H1 (cell line): ENCODE data around the gene LMAN1. TPM values are rescaled to one million over a fixed set of nuclear protein-coding genes. Genes with fewer than 3 reads are reported as not detected.

Source experiments
- CTCF ChIA-PET: fragments of 300-600 bp; sonication (Branson Sonifier 250); formaldehyde crosslinking; loops from one replicate; lab custom pipeline; 2021; ENCODE audit not compliant: partially characterized antibody; lab: Charles Lee
- POLR2A ChIA-PET: fragments of 300-600 bp; sonication (Branson Sonifier 250); formaldehyde crosslinking; loops from one replicate; lab custom pipeline; 2021; ENCODE audit warnings: inconsistent platforms; ENCODE audit not compliant: partially characterized antibody; lab: Charles Lee
- DNase-seq, 2 experiments: peaks; one replicate each; pipeline versions ENCODE4 v3.0.0 to v3.0.0-alpha.2; 2010 to 2022; ENCODE audit warnings: low spot score in 2 of 2, low read depth in 1 of 2, mixed read lengths in 1 of 2
- FAIRE-seq: peaks from 2 replicates; lab custom pipeline; 2011; peaks lifted over from hg19 to GRCh38; lab: Jason Lieb, UNC
- H2AFZ ChIP-seq: 2 replicates; pipeline ENCODE4 v1.8.1; 2012; ENCODE audit warnings: low read length, inconsistent platforms
- H2AK5ac ChIP-seq: 2 replicates; pipeline ENCODE4 v1.6.1; 2013; ENCODE audit warnings: low read depth, low read length
- H2BK120ac ChIP-seq: replicated peaks from 2 replicates; pipeline ENCODE3; 2013; ENCODE audit warnings: low read depth, low read length, inconsistent platforms
- H2BK12ac ChIP-seq: 2 replicates; pipeline ENCODE4 v1.6.1; 2013; ENCODE audit warnings: low read depth, low read length
- H2BK15ac ChIP-seq: 2 replicates; pipeline ENCODE4 v1.6.1; 2013; ENCODE audit warnings: low read length
- H2BK20ac ChIP-seq: 2 replicates; pipeline ENCODE4 v1.6.1; 2013; ENCODE audit warnings: low read length
- H2BK5ac ChIP-seq: 2 replicates; pipeline ENCODE4 v1.6.1; 2013; ENCODE audit warnings: low read depth, low read length
- H3K14ac ChIP-seq: 2 replicates; pipeline ENCODE4 v1.6.1; 2013; ENCODE audit warnings: inconsistent platforms; ENCODE audit not compliant: insufficient read length
- H3K18ac ChIP-seq: 2 replicates; pipeline ENCODE4 v1.6.1; 2013; ENCODE audit warnings: low read length; ENCODE audit errors: extremely low read depth
- H3K23ac ChIP-seq: 2 replicates; pipeline ENCODE4 v1.6.1; 2013; ENCODE audit warnings: inconsistent platforms; ENCODE audit not compliant: insufficient read length
- H3K23me2 ChIP-seq: 2 replicates; pipeline ENCODE4 v1.6.1; 2013; ENCODE audit warnings: low read depth, low read length
- H3K27ac ChIP-seq: 2 replicates; pipeline ENCODE4 v1.6.1; 2011; ENCODE audit warnings: low read depth, low read length, inconsistent platforms
- H3K27me3 ChIP-seq, 4 experiments: replicated peaks in 1 of 4; 1 replicate in 1 of 4; 2 replicates in 3 of 4; pipeline versions ENCODE4 v1.6.1 to v1.8.1; 2011 to 2013; ENCODE audit warnings: low read length in 3 of 4, mild to moderate bottlenecking in 3 of 4, inconsistent platforms in 2 of 4, mixed read lengths in 2 of 4, moderate library complexity in 1 of 4; ENCODE audit not compliant: control insufficient read depth in 3 of 4, insufficient read depth in 3 of 4; ENCODE audit errors: extremely low read depth in 1 of 4
- H3K36me3 ChIP-seq, 4 experiments: 2 replicates each; pipeline versions ENCODE4 v1.6.1 to v1.8.1; 2011 to 2013; ENCODE audit warnings: mild to moderate bottlenecking in 4 of 4, low read length in 3 of 4, moderate library complexity in 2 of 4, control low read depth in 1 of 4, inconsistent platforms in 1 of 4; ENCODE audit not compliant: insufficient read depth in 4 of 4, control insufficient read depth in 2 of 4
- H3K4ac ChIP-seq: replicated peaks from 2 replicates; pipeline ENCODE3; 2013; ENCODE audit warnings: low read length, low read depth, mixed read lengths, inconsistent platforms; ENCODE audit not compliant: insufficient read length
- H3K4me1 ChIP-seq, 4 experiments: replicated peaks in 1 of 4; 1 replicate in 1 of 4; 2 replicates in 3 of 4; pipeline versions ENCODE4 v1.6.1 to v1.8.1; 2011 to 2013; ENCODE audit warnings: low read length in 3 of 4, inconsistent platforms in 2 of 4, mixed read lengths in 1 of 4; ENCODE audit not compliant: insufficient read depth in 4 of 4, control insufficient read depth in 3 of 4
- H3K4me2 ChIP-seq, 2 experiments: 2 replicates each; pipeline versions ENCODE4 v1.6.1 to v1.8.1; 2011 to 2013; ENCODE audit warnings: low read depth in 2 of 2, low read length in 2 of 2, control low read depth in 1 of 2, inconsistent platforms in 1 of 2, mild to moderate bottlenecking in 1 of 2; ENCODE audit not compliant: insufficient read depth in 1 of 2
- H3K4me3 ChIP-seq, 4 experiments: fragments of 200-600, 300-600 bp in 1 of 4; sonication (generic), shearing (Covaris generic), sonication (Bioruptor Twin) in 1 of 4; 2 replicates each; pipeline versions ENCODE4 v1.5.1 to v1.8.1; 2011 to 2016; ENCODE audit warnings: low read length in 4 of 4, low read depth in 3 of 4, control low read depth in 2 of 4, inconsistent platforms in 2 of 4, mild to moderate bottlenecking in 2 of 4, mixed read lengths in 1 of 4, moderate library complexity in 1 of 4; ENCODE audit not compliant: insufficient read depth in 2 of 4; ENCODE audit errors: extremely low read depth in 1 of 4
- H3K56ac ChIP-seq: replicated peaks from 2 replicates; pipeline ENCODE3; 2013; ENCODE audit warnings: low read depth, mild to moderate bottlenecking, mixed read lengths, low read length, inconsistent platforms; ENCODE audit not compliant: insufficient read length
- H3K79me1 ChIP-seq: 2 replicates; pipeline ENCODE4 v1.6.1; 2013; ENCODE audit warnings: low read depth, low read length, control low read depth
- H3K79me2 ChIP-seq, 2 experiments: 2 replicates each; pipeline versions ENCODE4 v1.6.1 to v1.8.1; 2012 to 2013; ENCODE audit warnings: low read length in 2 of 2, mild to moderate bottlenecking in 2 of 2, inconsistent platforms in 1 of 2; ENCODE audit not compliant: insufficient read depth in 2 of 2, control insufficient read depth in 1 of 2
- H3K9ac ChIP-seq, 4 experiments: replicated peaks in 1 of 4; 1 replicate in 1 of 4; 2 replicates in 3 of 4; pipeline versions ENCODE4 v1.6.1 to v1.8.1; 2011 to 2013; ENCODE audit warnings: low read depth in 3 of 4, low read length in 3 of 4, control low read depth in 2 of 4, mild to moderate bottlenecking in 2 of 4, moderate library complexity in 2 of 4, inconsistent platforms in 1 of 4; ENCODE audit errors: extremely low read depth in 1 of 4
- H3K9me3 ChIP-seq, 2 experiments: 2 replicates each; pipeline versions ENCODE4 v1.6.1 to v1.8.1; 2012 to 2013; ENCODE audit warnings: mild to moderate bottlenecking in 2 of 2, moderate library complexity in 2 of 2, control low read depth in 1 of 2, inconsistent platforms in 1 of 2, low read depth in 1 of 2, low read length in 1 of 2, mixed read lengths in 1 of 2; ENCODE audit not compliant: insufficient read depth in 2 of 2
- H4K20me1 ChIP-seq, 2 experiments: replicated peaks in 1 of 2; 2 replicates each; pipeline versions ENCODE3 to v1.8.1; 2011 to 2013; ENCODE audit warnings: inconsistent platforms in 2 of 2, low read length in 2 of 2, mild to moderate bottlenecking in 1 of 2; ENCODE audit not compliant: insufficient read depth in 2 of 2, control insufficient read depth in 1 of 2
- H4K5ac ChIP-seq: 2 replicates; pipeline ENCODE4 v1.6.1; 2013; ENCODE audit warnings: low read length, low read depth, mixed read lengths, inconsistent platforms; ENCODE audit not compliant: insufficient read length
- H4K8ac ChIP-seq: 2 replicates; pipeline ENCODE4 v1.8.0; 2013; ENCODE audit warnings: mild to moderate bottlenecking, moderate library complexity, low read length, inconsistent platforms; ENCODE audit not compliant: insufficient read depth; ENCODE audit errors: extremely low read depth
- H4K91ac ChIP-seq: replicated peaks from 2 replicates; pipeline ENCODE3; 2013; ENCODE audit warnings: low read length, mixed read lengths, inconsistent platforms; ENCODE audit not compliant: insufficient read length
- BACH1 ChIP-seq: IDR thresholded peaks from 2 replicates; pipeline ENCODE4 v1.6.1; 2012; ENCODE audit warnings: low read length, improper control_type of control experiment
- BCL11A ChIP-seq, 2 experiments: IDR thresholded peaks; one replicate each; pipeline ENCODE4 v1.6.1; 2011; ENCODE audit warnings: low read depth in 2 of 2, low read length in 2 of 2, mild to moderate bottlenecking in 2 of 2
- CEBPB ChIP-seq: IDR thresholded peaks from 2 replicates; pipeline ENCODE4 v1.6.1; 2012; ENCODE audit warnings: low read depth, low read length
- GABPA ChIP-seq: IDR thresholded peaks from 2 replicates; pipeline ENCODE4 v1.6.1; 2011; ENCODE audit warnings: mild to moderate bottlenecking, low read length, moderate library complexity, borderline replicate concordance; ENCODE audit not compliant: insufficient read depth
- KDM4A ChIP-seq: IDR thresholded peaks from one replicate; pipeline ENCODE4 v1.7.1; 2012; ENCODE audit warnings: low read depth, mild to moderate bottlenecking, moderate library complexity, low read length, inconsistent platforms; ENCODE audit not compliant: severe bottlenecking
- NRF1 ChIP-seq: IDR thresholded peaks from 2 replicates; pipeline ENCODE4 v1.6.1; 2011; ENCODE audit warnings: mild to moderate bottlenecking, low read depth, low read length, improper control_type of control experiment
- POLR2A ChIP-seq, 2 experiments: IDR thresholded peaks; 1 replicate in 1 of 2; 2 replicates in 1 of 2; pipeline ENCODE4 v1.6.1; 2011; ENCODE audit warnings: low read depth in 2 of 2, low read length in 2 of 2, mild to moderate bottlenecking in 2 of 2; ENCODE audit errors: control extremely low read depth in 1 of 2
- RAD21 ChIP-seq, 2 experiments: IDR thresholded peaks in 1 of 2; conservative IDR thresholded peaks in 1 of 2; 2 replicates each; pipeline ENCODE4 v1.6.1; 2011; ENCODE audit warnings: low read depth in 2 of 2, low read length in 2 of 2, improper control_type of control experiment in 1 of 2, inconsistent platforms in 1 of 2, mild to moderate bottlenecking in 1 of 2, moderate library complexity in 1 of 2
- RXRA ChIP-seq: IDR thresholded peaks from 2 replicates; pipeline ENCODE4 v1.6.1; 2011; ENCODE audit warnings: low read depth, mild to moderate bottlenecking, low read length, moderate library complexity; ENCODE audit not compliant: insufficient read depth
- SIRT6 ChIP-seq: IDR thresholded peaks from one replicate; pipeline ENCODE4 v1.7.1; 2012; ENCODE audit warnings: low read length, inconsistent platforms
- SUZ12 ChIP-seq: fragments of 200-600 bp; sonication (generic); IDR thresholded peaks from 2 replicates; pipeline ENCODE4 v1.6.1; 2012; ENCODE audit warnings: mild to moderate bottlenecking, inconsistent platforms, low read length, moderate library complexity, mixed read lengths
- TAF7 ChIP-seq: optimal IDR thresholded peaks from 2 replicates; pipeline ENCODE3; 2011; ENCODE audit warnings: low read depth, mild to moderate bottlenecking, inconsistent platforms, low read length, moderate library complexity, borderline replicate concordance
- TBP ChIP-seq: IDR thresholded peaks from 2 replicates; pipeline ENCODE4 v1.6.1; 2011; ENCODE audit warnings: low read depth, low read length, improper control_type of control experiment
- TCF12 ChIP-seq: IDR thresholded peaks from 2 replicates; pipeline ENCODE4 v1.6.1; 2011; ENCODE audit warnings: low read depth, mild to moderate bottlenecking, low read length
- YY1 ChIP-seq: IDR thresholded peaks from 2 replicates; pipeline ENCODE4 v1.6.1; 2011; ENCODE audit warnings: low read depth, mild to moderate bottlenecking, low read length
- polyA plus RNA-seq, 7 experiments: library from polyadenylated mRNA; depleted of rRNA in 3 of 7; stranded (reverse) in 5 of 7; unstranded in 2 of 7; fragments of >200 nt in 5 of 7; fragments of 200-250 nt in 2 of 7; gene quantifications; 1 replicate in 5 of 7; 2 replicates in 1 of 7; 4 replicates in 1 of 7; pipeline versions ENCODE4 v1.2.1 to v1.2.3, GENCODE V29; 2011 to 2013; ENCODE audit warnings: missing spikeins in 2 of 7, mixed read lengths in 2 of 7
- total RNA-seq: library from RNA; stranded (reverse); fragmentation: NEBNext Ultra II Directional; extraction: Animal tissue kit (Norgen Biotek cat#: 25700); gene quantifications from 2 replicates; pipeline ENCODE4 v1.2.1, GENCODE V29; 2021
- TF ChIP-seq, protein P1 (sequence below): IDR thresholded peaks from 2 replicates; pipeline ENCODE4 v1.6.1; 2012; ENCODE audit warnings: inconsistent platforms

LMAN1 gene
- total and polyA plus RNA-seq, 2 of the 8 experiments (the other 6 are each of a cell fraction or from before 2014, with no cell fraction given): 20.3 to 73.6 TPM

DNA sequence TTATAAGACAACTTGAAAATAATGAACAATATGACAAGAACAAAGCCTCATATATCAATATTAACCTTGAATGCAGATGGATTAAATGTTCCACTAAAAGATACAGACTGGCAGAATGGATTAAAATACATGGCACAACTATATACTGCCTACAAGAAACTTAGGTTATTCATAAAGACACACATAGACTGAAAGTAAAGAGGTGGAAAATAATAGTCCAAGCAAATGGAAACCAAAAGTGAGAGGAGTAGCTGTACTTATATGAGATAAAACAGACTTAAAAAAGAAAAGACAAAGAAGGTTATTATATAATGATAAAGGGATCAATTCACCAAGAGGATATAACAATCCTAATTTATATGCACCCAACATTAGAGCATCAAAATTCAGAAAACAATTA, 18.2 kb downstream of the LMAN1 start:
- H3K18ac ChIP-seq: no peak overlapping the region
- POLR2A ChIA-PET: no interaction called here
- H3K79me1 ChIP-seq: no peaks in the 10 kb centered on the region; the same call in 1 of the 2 replicates
- DNase-seq: no peak
- no peak overlapping the region for H3K4me3 ChIP-seq
- H3K27ac ChIP-seq: no peak overlapping the region
- H4K8ac ChIP-seq: no peak overlapping the region
- CTCF ChIA-PET: no interaction called here
- no peak overlapping the region for H3K4me2 ChIP-seq
- H3K14ac ChIP-seq: no peak overlapping the region
- H3K9me3 ChIP-seq: no peaks in the 10 kb centered on the region
- H3K79me2 ChIP-seq: peaks cover 0 to 36% of the 10 kb centered on the region in 2 experiments; a peak in 2 of 4 replicates
- H3K27me3 ChIP-seq: no peaks in the 10 kb centered on the region
- no peak overlapping the region for H3K9ac ChIP-seq
- FAIRE-seq: no peak
- H3K4me1 ChIP-seq: no peaks in the 10 kb centered on the region
- H3K36me3 ChIP-seq: peaks cover 9 to 57% (median 38%) of the 10 kb centered on the region in 4 experiments
- H4K5ac ChIP-seq: no peak overlapping the region
- H4K20me1 ChIP-seq: peaks cover 4 to 6% of the 10 kb centered on the region in 2 experiments
- no peak overlapping the region for H4K91ac ChIP-seq
- H2BK5ac ChIP-seq: no peak overlapping the region
- H2BK20ac ChIP-seq: no peak overlapping the region
- H2BK15ac ChIP-seq: no peak overlapping the region
- H2AFZ ChIP-seq: no peak overlapping the region
- H2BK120ac ChIP-seq: no peak overlapping the region
- H2AK5ac ChIP-seq: no peak overlapping the region
- H2BK12ac ChIP-seq: no peak overlapping the region
- H3K56ac ChIP-seq: no peak overlapping the region
- no peak overlapping the region for H3K4ac ChIP-seq
- no peaks in the 10 kb centered on the region for H3K23me2 ChIP-seq
- no peak overlapping the region for H3K23ac ChIP-seq
- TF ChIP-seq TAF7 (no peak), CEBPB (no peak), BCL11A (IDR thresholded peaks at IDR 0.05; ENCODE audit: low read depth in 2 of 2, low read length in 2 of 2) (no peak), RXRA (no peak), BACH1 (no peak), POLR2A (IDR thresholded peaks at IDR 0.05; ENCODE audit: control extremely low read depth in 1 of 2, low read depth in 2 of 2, low read length in 2 of 2) (no peak), RAD21 (IDR thresholded peaks at IDR 0.05 in 1 of 2, conservative IDR thresholded peaks at IDR 0.05 in 1 of 2; ENCODE audit: low read depth in 2 of 2, low read length in 2 of 2) (no peak), GABPA (no peak), SIRT6 (no peak), YY1 (no peak), SUZ12 (no peak), NRF1 (no peak), TBP (no peak), KDM4A (no peak), TCF12 (no peak)
- TF ChIP-seq, protein P1, sequence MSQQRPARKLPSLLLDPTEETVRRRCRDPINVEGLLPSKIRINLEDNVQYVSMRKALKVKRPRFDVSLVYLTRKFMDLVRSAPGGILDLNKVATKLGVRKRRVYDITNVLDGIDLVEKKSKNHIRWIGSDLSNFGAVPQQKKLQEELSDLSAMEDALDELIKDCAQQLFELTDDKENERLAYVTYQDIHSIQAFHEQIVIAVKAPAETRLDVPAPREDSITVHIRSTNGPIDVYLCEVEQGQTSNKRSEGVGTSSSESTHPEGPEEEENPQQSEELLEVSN: no peak
